C4-2B (cell line): ENCODE data around the gene FGF8.

Experiments
- CTCF ChIP-seq: fragments of 450-650 bp; conservative IDR thresholded peaks from 2 replicates; pipeline ENCODE4 v1.5.1; 2017; ENCODE audit warnings: mild to moderate bottlenecking
- ZFX ChIP-seq: fragments of 450-650 bp; IDR thresholded peaks from 2 replicates; pipeline ENCODE4 v1.6.1; 2017

GRCh38 chr10:101732096-101732495 lies 43.8 kb downstream of the FGF8 start:
- TF ChIP-seq CTCF (no peak), ZFX (no peak)
